GM18498 (cell line): ENCODE data around the gene TNFAIP8L2.
A peak's percentile ranks its signal among the peaks of the same experiment; 100 is the strongest.
"Not testable (repeated sequence)": the region's sequence is repeated elsewhere in the genome, so short reads cannot be mapped to it uniquely, and the experiment has no call there.

Experiments
- ATAC-seq: cut with Tn5 transposase; IDR thresholded peaks from one replicate; pipeline ENCODE4 v1.9.1; 2021; ENCODE audit warnings: mild to moderate bottlenecking, moderate library complexity; ENCODE audit not compliant: unreplicated experiment

Gene TNFAIP8L2

GRCh38 chr1:151188667-151189066 is 32.2 kb downstream of the TNFAIP8L2 start:
- ATAC-seq = not testable (repeated sequence)

- ATAC-seq = peak; percentile 92
Observed at GRCh38 chr1:151189637-151190445, 33.4 kb downstream of the TNFAIP8L2 start, which contains the start of gene VPS72. Gene VPS72 (minus strand): TSS chr1:151190197. CDS start chr1:151190121, 76 bp downstream.

- no peak for ATAC-seq
Observed at GRCh38 chr1:151192047-151192446, 35.6 kb downstream of the TNFAIP8L2 start.

- no peak for ATAC-seq
Observed at GRCh38 chr1:151193304-151193703, 36.9 kb downstream of the TNFAIP8L2 start.

- ATAC-seq = no peak
Observed at GRCh38 chr1:151193856-151194255, 37.4 kb downstream of the TNFAIP8L2 start.

- ATAC-seq = not testable (repeated sequence)
Observed at GRCh38 chr1:151194894-151195594, 38.6 kb downstream of the TNFAIP8L2 start.

- ATAC-seq = no peak
Observed at GRCh38 chr1:151196292-151196800, 39.9 kb downstream of the TNFAIP8L2 start.

GRCh38 chr1:151197863-151198253 is 41.4 kb downstream of the TNFAIP8L2 start:
- no peak for ATAC-seq

GRCh38 chr1:151198254-151199127 is 42.0 kb downstream of the TNFAIP8L2 start, which contains the start of gene PIP5K1A:
Gene PIP5K1A (plus strand): TSS chr1:151198552. CDS start chr1:151198997, 445 bp downstream.
- ATAC-seq = peak; percentile 94

- ATAC-seq = no peak
Observed at GRCh38 chr1:151199873-151200581, 43.6 kb downstream of the TNFAIP8L2 start.

GRCh38 chr1:151205381-151205965 is 49.0 kb downstream of the TNFAIP8L2 start:
- not testable (repeated sequence) for ATAC-seq
